DOHH2 (cell line): ENCODE results near the gene TUBB2A.

Experiments used
- EZH2phosphoT487 ChIP-seq: fragments of 200-600 bp; sonication (generic); IDR thresholded peaks from 2 replicates; pipeline ENCODE4 v1.6.1; 2017; ENCODE audit warnings: borderline replicate concordance, mild to moderate bottlenecking, antibody characterized with exemption, low read length, moderate library complexity, mixed read lengths
- TF ChIP-seq, protein P1 (sequence below): fragments of 200-600 bp; sonication (generic); IDR thresholded peaks from one replicate; pipeline ENCODE4 v1.5.1; 2014; ENCODE audit warnings: antibody characterized with exemption, mild to moderate bottlenecking, low read depth, low read length; ENCODE audit not compliant: poor library complexity, severe bottlenecking

- TF ChIP-seq, protein P1, sequence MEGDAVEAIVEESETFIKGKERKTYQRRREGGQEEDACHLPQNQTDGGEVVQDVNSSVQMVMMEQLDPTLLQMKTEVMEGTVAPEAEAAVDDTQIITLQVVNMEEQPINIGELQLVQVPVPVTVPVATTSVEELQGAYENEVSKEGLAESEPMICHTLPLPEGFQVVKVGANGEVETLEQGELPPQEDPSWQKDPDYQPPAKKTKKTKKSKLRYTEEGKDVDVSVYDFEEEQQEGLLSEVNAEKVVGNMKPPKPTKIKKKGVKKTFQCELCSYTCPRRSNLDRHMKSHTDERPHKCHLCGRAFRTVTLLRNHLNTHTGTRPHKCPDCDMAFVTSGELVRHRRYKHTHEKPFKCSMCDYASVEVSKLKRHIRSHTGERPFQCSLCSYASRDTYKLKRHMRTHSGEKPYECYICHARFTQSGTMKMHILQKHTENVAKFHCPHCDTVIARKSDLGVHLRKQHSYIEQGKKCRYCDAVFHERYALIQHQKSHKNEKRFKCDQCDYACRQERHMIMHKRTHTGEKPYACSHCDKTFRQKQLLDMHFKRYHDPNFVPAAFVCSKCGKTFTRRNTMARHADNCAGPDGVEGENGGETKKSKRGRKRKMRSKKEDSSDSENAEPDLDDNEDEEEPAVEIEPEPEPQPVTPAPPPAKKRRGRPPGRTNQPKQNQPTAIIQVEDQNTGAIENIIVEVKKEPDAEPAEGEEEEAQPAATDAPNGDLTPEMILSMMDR: no peak
- TF ChIP-seq EZH2phosphoT487: no peak
Observed at GRCh38 chr6:3195420-3195694, 38.0 kb upstream of the TUBB2A start.
